Measurements from ENCODE around the gene CSF1.

The CSF1 gene

DNA sequence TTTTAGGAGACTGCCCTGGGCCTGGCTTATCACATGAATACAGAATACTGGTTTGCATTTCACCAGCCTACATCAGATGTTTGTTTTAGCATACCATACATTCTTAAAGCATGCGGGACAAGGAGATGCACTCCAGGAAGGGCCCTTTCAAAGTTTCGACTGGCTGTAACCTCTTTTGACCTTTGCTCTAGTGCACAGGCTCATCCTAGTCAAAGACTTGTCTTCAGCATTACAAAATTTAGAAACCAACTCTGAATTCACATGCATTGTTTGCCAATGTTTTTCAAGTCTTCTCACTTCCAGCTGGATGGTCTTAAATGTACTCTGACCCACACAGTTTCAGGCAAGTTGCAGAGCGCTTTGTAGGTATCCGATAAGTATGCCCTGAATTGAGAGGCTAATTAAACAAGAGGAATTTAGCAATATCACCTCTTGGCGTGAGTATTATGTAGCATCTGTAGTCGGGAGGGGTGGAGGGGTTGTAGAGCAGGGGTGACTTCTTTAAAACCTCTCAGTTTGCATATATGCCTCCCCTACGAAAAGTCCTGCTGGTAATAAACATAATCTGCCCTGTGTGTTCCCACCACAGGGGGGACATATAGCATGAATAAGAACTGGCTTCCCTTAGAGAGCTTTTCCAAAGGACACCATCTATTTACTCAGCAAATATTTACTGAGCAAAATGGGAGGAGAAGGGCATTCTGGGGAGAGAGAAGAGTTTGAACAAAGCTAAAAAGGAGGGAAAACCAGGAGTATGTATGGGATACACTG, 49.5 kb downstream of the CSF1 start:
- ATAC-seq (ENCODE audit: insufficient read depth, low read depth) (no peak), DNase-seq (no peak)
- Histone ChIP-seq H3K9me3 (ENCODE audit: insufficient read depth, low read length, severe bottlenecking) (no peaks in the 10 kb centered on the region), H3K4me1 (ENCODE audit: insufficient read depth, low read length) (no peaks in the 10 kb centered on the region), H3K27ac (ENCODE audit: low read length) (no peak overlapping the region), H3K27me3 (ENCODE audit: insufficient read depth, low read length, poor library complexity) (no peaks in the 10 kb centered on the region), H3K4me3 (ENCODE audit: low read depth in 1 of 2, low read length in 2 of 2) (no peak overlapping the region), H2AFZ (ENCODE audit: low read depth, low read length) (no peak overlapping the region), H4K20me1 (ENCODE audit: insufficient read depth, low read length) (no peaks in the 10 kb centered on the region), H3K9ac (ENCODE audit: low read depth, low read length) (no peak overlapping the region), H3K4me2 (ENCODE audit: insufficient read depth, low read length) (no peak overlapping the region), H3K36me3 (ENCODE audit: insufficient read depth, low read length) (no peaks in the 10 kb centered on the region), H3K79me2 (ENCODE audit: insufficient read depth, low read length) (no peaks in the 10 kb centered on the region)
- TF ChIP-seq, protein P1, sequence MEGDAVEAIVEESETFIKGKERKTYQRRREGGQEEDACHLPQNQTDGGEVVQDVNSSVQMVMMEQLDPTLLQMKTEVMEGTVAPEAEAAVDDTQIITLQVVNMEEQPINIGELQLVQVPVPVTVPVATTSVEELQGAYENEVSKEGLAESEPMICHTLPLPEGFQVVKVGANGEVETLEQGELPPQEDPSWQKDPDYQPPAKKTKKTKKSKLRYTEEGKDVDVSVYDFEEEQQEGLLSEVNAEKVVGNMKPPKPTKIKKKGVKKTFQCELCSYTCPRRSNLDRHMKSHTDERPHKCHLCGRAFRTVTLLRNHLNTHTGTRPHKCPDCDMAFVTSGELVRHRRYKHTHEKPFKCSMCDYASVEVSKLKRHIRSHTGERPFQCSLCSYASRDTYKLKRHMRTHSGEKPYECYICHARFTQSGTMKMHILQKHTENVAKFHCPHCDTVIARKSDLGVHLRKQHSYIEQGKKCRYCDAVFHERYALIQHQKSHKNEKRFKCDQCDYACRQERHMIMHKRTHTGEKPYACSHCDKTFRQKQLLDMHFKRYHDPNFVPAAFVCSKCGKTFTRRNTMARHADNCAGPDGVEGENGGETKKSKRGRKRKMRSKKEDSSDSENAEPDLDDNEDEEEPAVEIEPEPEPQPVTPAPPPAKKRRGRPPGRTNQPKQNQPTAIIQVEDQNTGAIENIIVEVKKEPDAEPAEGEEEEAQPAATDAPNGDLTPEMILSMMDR (IDR thresholded peaks at IDR 0.05; ENCODE audit: borderline replicate concordance, extremely low read depth, low read length, poor library complexity, severe bottlenecking) = no peak
- TF ChIP-seq EZH2 (IDR thresholded peaks at IDR 0.05; ENCODE audit: borderline replicate concordance, low read depth, low read length, severe bottlenecking) = no peak

DNA sequence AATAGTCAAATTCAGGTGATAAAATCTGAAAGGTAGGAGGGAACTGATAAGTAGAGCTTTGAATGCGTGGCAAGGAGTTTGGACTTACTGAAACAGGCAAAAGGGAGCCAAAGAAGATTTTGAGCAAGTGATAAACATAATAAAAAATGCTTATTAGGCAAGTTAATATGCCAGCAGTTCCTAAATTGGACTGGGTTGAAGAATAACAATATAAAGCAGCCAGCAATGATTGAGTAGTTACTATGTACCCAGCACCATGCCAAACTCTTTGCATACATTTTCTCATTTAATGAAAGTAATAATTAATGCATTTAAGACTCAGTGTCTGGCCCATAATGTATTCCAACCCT, 50.1 kb downstream of the CSF1 start:
- Histone ChIP-seq H3K4me2 (ENCODE audit: insufficient read depth, low read length) (no peak overlapping the region), H2AFZ (ENCODE audit: low read depth, low read length) (no peak overlapping the region), H3K36me3 (ENCODE audit: insufficient read depth, low read length) (no peaks in the 10 kb centered on the region), H3K79me2 (ENCODE audit: insufficient read depth, low read length) (no peaks in the 10 kb centered on the region), H3K9ac (ENCODE audit: low read depth, low read length) (no peak overlapping the region), H3K27ac (ENCODE audit: low read length) (no peak overlapping the region), H4K20me1 (ENCODE audit: insufficient read depth, low read length) (no peaks in the 10 kb centered on the region), H3K27me3 (ENCODE audit: insufficient read depth, low read length, poor library complexity) (no peaks in the 10 kb centered on the region), H3K4me1 (ENCODE audit: insufficient read depth, low read length) (no peaks in the 10 kb centered on the region), H3K9me3 (ENCODE audit: insufficient read depth, low read length, severe bottlenecking) (no peaks in the 10 kb centered on the region), H3K4me3 (ENCODE audit: low read depth in 1 of 2, low read length in 2 of 2) (no peak overlapping the region)
- ATAC-seq (ENCODE audit: insufficient read depth, low read depth) (no peak), DNase-seq (no peak)
- TF ChIP-seq EZH2 (IDR thresholded peaks at IDR 0.05; ENCODE audit: borderline replicate concordance, low read depth, low read length, severe bottlenecking) = no peak
- TF ChIP-seq, protein P1 (IDR thresholded peaks at IDR 0.05; ENCODE audit: borderline replicate concordance, extremely low read depth, low read length, poor library complexity, severe bottlenecking) = no peak

GRCh38 chr1:109963864-109964263, 53.2 kb downstream of the CSF1 start:
- Histone ChIP-seq H2AFZ (ENCODE audit: low read depth, low read length) (no peak overlapping the region), H3K9me3 (ENCODE audit: insufficient read depth, low read length, severe bottlenecking) (no peaks in the 10 kb centered on the region), H3K9ac (ENCODE audit: low read depth, low read length) (no peak overlapping the region), H3K79me2 (ENCODE audit: insufficient read depth, low read length) (no peaks in the 10 kb centered on the region), H3K4me1 (ENCODE audit: insufficient read depth, low read length) (no peaks in the 10 kb centered on the region), H3K4me2 (ENCODE audit: insufficient read depth, low read length) (no peak overlapping the region), H3K4me3 (ENCODE audit: low read depth in 1 of 2, low read length in 2 of 2) (no peak overlapping the region), H3K27ac (ENCODE audit: low read length) (no peak overlapping the region), H4K20me1 (ENCODE audit: insufficient read depth, low read length) (no peaks in the 10 kb centered on the region), H3K36me3 (ENCODE audit: insufficient read depth, low read length) (no peaks in the 10 kb centered on the region), H3K27me3 (ENCODE audit: insufficient read depth, low read length, poor library complexity) (no peaks in the 10 kb centered on the region)
- no peak for TF ChIP-seq EZH2 (IDR thresholded peaks at IDR 0.05; ENCODE audit: borderline replicate concordance, low read depth, low read length, severe bottlenecking)
- ATAC-seq (ENCODE audit: insufficient read depth, low read depth) (no peak), DNase-seq (no peak)

- no peak overlapping the region for H3K9ac ChIP-seq (ENCODE audit: low read depth, low read length)
- H3K27ac ChIP-seq (ENCODE audit: low read length) = no peak overlapping the region
- no peaks in the 10 kb centered on the region for H3K27me3 ChIP-seq (ENCODE audit: insufficient read depth, low read length, poor library complexity)
- H2AFZ ChIP-seq (ENCODE audit: low read depth, low read length) = no peak overlapping the region
- TF ChIP-seq, protein P1 (IDR thresholded peaks at IDR 0.05; ENCODE audit: borderline replicate concordance, extremely low read depth, low read length, poor library complexity, severe bottlenecking) = no peak
- no peak for TF ChIP-seq EZH2 (IDR thresholded peaks at IDR 0.05; ENCODE audit: borderline replicate concordance, low read depth, low read length, severe bottlenecking)
- H3K4me3 ChIP-seq (ENCODE audit: low read depth in 1 of 2, low read length in 2 of 2) = no peak overlapping the region
- no peak overlapping the region for H3K4me2 ChIP-seq (ENCODE audit: insufficient read depth, low read length)
- no peaks in the 10 kb centered on the region for H4K20me1 ChIP-seq (ENCODE audit: insufficient read depth, low read length)
- no peaks in the 10 kb centered on the region for H3K9me3 ChIP-seq (ENCODE audit: insufficient read depth, low read length, severe bottlenecking)
- DNase-seq (no peak), ATAC-seq (ENCODE audit: insufficient read depth, low read depth) (no peak)
- H3K4me1 ChIP-seq (ENCODE audit: insufficient read depth, low read length) = no peaks in the 10 kb centered on the region
- no peaks in the 10 kb centered on the region for H3K79me2 ChIP-seq (ENCODE audit: insufficient read depth, low read length)
- no peaks in the 10 kb centered on the region for H3K36me3 ChIP-seq (ENCODE audit: insufficient read depth, low read length)
These were observed 58.6 kb downstream of the CSF1 start for GRCh38 chr1:109969146-109969829.
